ENCODE measurements around the gene WSB2.

Gene WSB2

DNA sequence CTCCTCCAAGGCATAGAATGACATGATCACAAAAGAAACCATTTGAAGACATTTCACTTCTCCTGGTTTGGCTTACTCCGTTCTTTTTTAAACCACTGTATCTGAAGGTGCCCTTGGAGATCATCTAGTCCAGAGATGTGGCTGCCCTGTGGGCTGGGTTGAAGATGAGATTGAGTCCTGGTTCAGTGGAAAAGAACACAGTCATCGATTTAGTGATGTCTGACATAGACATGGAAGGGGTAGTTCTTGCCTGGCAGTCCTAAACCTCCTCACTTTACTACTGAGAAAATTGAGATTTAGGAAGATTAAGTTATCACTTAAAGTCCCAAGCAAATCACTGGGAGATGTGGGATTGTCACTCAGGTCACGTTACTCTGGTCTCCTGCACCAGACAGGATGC, 40.1 kb upstream of the WSB2 start:
- no peak overlapping the region for H3K4me3 ChIP-seq (IDR thresholded peaks at IDR 0.05; ENCODE audit: insufficient read depth, low read depth, low read length)
- no peak overlapping the region for H3K9ac ChIP-seq
- no peak overlapping the region for H2AFZ ChIP-seq (ENCODE audit: low read depth)
- no peaks in the 10 kb centered on the region for H4K20me1 ChIP-seq (ENCODE audit: insufficient read depth)
- H3K27ac ChIP-seq: no peak overlapping the region
- no peaks in the 10 kb centered on the region for H3K79me2 ChIP-seq (ENCODE audit: insufficient read depth, low read depth)
- no peak overlapping the region for H3K4me2 ChIP-seq
- no peaks in the 10 kb centered on the region; the same call in 1 of the 2 replicates for H3K27me3 ChIP-seq (ENCODE audit: insufficient read depth, low read depth)
- H3K36me3 ChIP-seq (ENCODE audit: insufficient read depth): no peaks in the 10 kb centered on the region
- no peak for TF ChIP-seq CTCF (conservative IDR thresholded peaks at IDR 0.05; ENCODE audit: low read depth, low read length)
- no peaks in the 10 kb centered on the region for H3K4me1 ChIP-seq (ENCODE audit: low read depth, poor library complexity, severe bottlenecking)

- Histone ChIP-seq H3K4me3 (IDR thresholded peaks at IDR 0.05; ENCODE audit: insufficient read depth, low read depth, low read length) (no peak overlapping the region), H3K4me1 (ENCODE audit: low read depth, poor library complexity, severe bottlenecking) (no peaks in the 10 kb centered on the region), H3K27me3 (ENCODE audit: insufficient read depth, low read depth) (no peaks in the 10 kb centered on the region; the same call in 1 of the 2 replicates), H2AFZ (ENCODE audit: low read depth) (no peak overlapping the region), H3K27ac (no peak overlapping the region), H4K20me1 (ENCODE audit: insufficient read depth) (no peaks in the 10 kb centered on the region), H3K79me2 (ENCODE audit: insufficient read depth, low read depth) (no peaks in the 10 kb centered on the region), H3K4me2 (no peak overlapping the region), H3K36me3 (ENCODE audit: insufficient read depth) (no peaks in the 10 kb centered on the region), H3K9ac (no peak overlapping the region)
- no peak for TF ChIP-seq CTCF (conservative IDR thresholded peaks at IDR 0.05; ENCODE audit: low read depth, low read length)
These were observed 38.1 kb upstream of the WSB2 start for GRCh38 chr12:118098911-118099671.

- Histone ChIP-seq H3K9ac (no peak overlapping the region), H3K4me1 (ENCODE audit: low read depth, poor library complexity, severe bottlenecking) (no peaks in the 10 kb centered on the region), H3K27me3 (ENCODE audit: insufficient read depth, low read depth) (no peaks in the 10 kb centered on the region; the same call in 1 of the 2 replicates), H4K20me1 (ENCODE audit: insufficient read depth) (no peaks in the 10 kb centered on the region), H3K27ac (no peak overlapping the region), H3K4me2 (no peak overlapping the region), H3K79me2 (ENCODE audit: insufficient read depth, low read depth) (no peaks in the 10 kb centered on the region), H2AFZ (ENCODE audit: low read depth) (no peak overlapping the region), H3K4me3 (IDR thresholded peaks at IDR 0.05; ENCODE audit: insufficient read depth, low read depth, low read length) (no peak overlapping the region), H3K36me3 (ENCODE audit: insufficient read depth) (no peaks in the 10 kb centered on the region)
- no peak for TF ChIP-seq CTCF (conservative IDR thresholded peaks at IDR 0.05; ENCODE audit: low read depth, low read length)
These were observed 37.4 kb upstream of the WSB2 start for GRCh38 chr12:118098401-118098800.

- Histone ChIP-seq H3K4me3 (IDR thresholded peaks at IDR 0.05; ENCODE audit: insufficient read depth, low read depth, low read length) (no peak overlapping the region), H4K20me1 (ENCODE audit: insufficient read depth) (no peaks in the 10 kb centered on the region), H3K27ac (no peak overlapping the region), H3K9ac (no peak overlapping the region), H2AFZ (ENCODE audit: low read depth) (no peak overlapping the region), H3K4me2 (no peak overlapping the region), H3K79me2 (ENCODE audit: insufficient read depth, low read depth) (no peaks in the 10 kb centered on the region), H3K36me3 (ENCODE audit: insufficient read depth) (no peaks in the 10 kb centered on the region), H3K27me3 (ENCODE audit: insufficient read depth, low read depth) (no peaks in the 10 kb centered on the region), H3K4me1 (ENCODE audit: low read depth, poor library complexity, severe bottlenecking) (no peaks in the 10 kb centered on the region)
- TF ChIP-seq CTCF (conservative IDR thresholded peaks at IDR 0.05; ENCODE audit: low read depth, low read length): no peak
These were observed 33.1 kb upstream of the WSB2 start for GRCh38 chr12:118094039-118094438.

All from KMS-11 (cell line).